Measurements from ENCODE around the gene CXCL1. TPM values are rescaled to one million over a fixed set of nuclear protein-coding genes. Genes with fewer than 3 reads are reported as not detected.

The CXCL1 gene
- total and polyA plus RNA-seq, 4 donors, result 43.5 to 445 (median 50.6) TPM

DNA sequence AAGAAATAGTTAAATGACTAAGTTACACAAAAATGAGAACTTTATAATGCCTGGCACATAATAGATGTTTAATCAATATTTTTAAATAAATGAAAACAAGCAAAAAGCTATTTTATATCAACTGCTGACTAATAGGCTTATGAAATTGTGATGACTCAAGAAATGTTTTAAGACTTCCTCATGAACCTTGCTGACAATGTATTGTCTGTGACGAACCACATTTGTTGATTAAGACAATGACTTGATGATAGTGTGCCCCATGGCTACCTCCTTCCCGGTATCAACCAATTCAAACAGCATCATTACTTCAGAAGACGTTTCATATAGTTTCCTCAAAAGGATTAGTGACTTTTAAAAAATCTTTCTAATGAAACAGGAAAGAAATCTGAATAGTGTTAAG, 24.8 kb upstream of the CXCL1 start:
- Histone ChIP-seq H3K9me3 (ENCODE audit: control insufficient read depth in 4 of 4, insufficient read depth in 3 of 4, low read length in 3 of 4) (no peaks in the 10 kb centered on the region), H3K4me1 (ENCODE audit: control insufficient read depth in 5 of 5, insufficient read depth in 5 of 5, low read length in 5 of 5) (no peaks in the 10 kb centered on the region), H3K4me3 (no peak overlapping the region), H3K36me3 (ENCODE audit: control insufficient read depth in 4 of 4, insufficient read depth in 4 of 4, low read length in 4 of 4) (no peaks in the 10 kb centered on the region), H3K27me3 (ENCODE audit: control insufficient read depth in 3 of 3, insufficient read depth in 3 of 3, low read length in 2 of 3) (no peaks in the 10 kb centered on the region), H3K9ac (ENCODE audit: insufficient read depth in 1 of 2, low read length in 2 of 2) (no peak overlapping the region), H3K27ac (ENCODE audit: low read depth in 1 of 2, low read length in 1 of 2) (no peak overlapping the region)
- WGBS, 2 donors, result 29 to 46% methylated on average over 3 of the region's 3 CpGs
- DNase-seq, result no peak
- no peak for ATAC-seq (ENCODE audit: insufficient read depth, low FRiP score)
- TF ChIP-seq CTCF (IDR thresholded peaks at IDR 0.05; ENCODE audit: control extremely low read depth, extremely low read depth), result no peak

- no peak for ATAC-seq (ENCODE audit: insufficient read depth, low FRiP score)
- Histone ChIP-seq H3K27ac (ENCODE audit: low read depth in 1 of 2, low read length in 1 of 2) (no peak overlapping the region), H3K4me1 (ENCODE audit: control insufficient read depth in 5 of 5, insufficient read depth in 5 of 5, low read length in 5 of 5) (no peaks in the 10 kb centered on the region), H3K4me3 (no peak overlapping the region), H3K27me3 (ENCODE audit: control insufficient read depth in 3 of 3, insufficient read depth in 3 of 3, low read length in 2 of 3) (no peaks in the 10 kb centered on the region), H3K9ac (ENCODE audit: insufficient read depth in 1 of 2, low read length in 2 of 2) (no peak overlapping the region), H3K9me3 (ENCODE audit: control insufficient read depth in 4 of 4, insufficient read depth in 3 of 4, low read length in 3 of 4) (no peaks in the 10 kb centered on the region), H3K36me3 (ENCODE audit: control insufficient read depth in 4 of 4, insufficient read depth in 4 of 4, low read length in 4 of 4) (no peaks in the 10 kb centered on the region)
- no peak for DNase-seq
- no peak for TF ChIP-seq CTCF (IDR thresholded peaks at IDR 0.05; ENCODE audit: control extremely low read depth, extremely low read depth)
- WGBS, 2 donors, result 65 to 70% methylated on average over 2 of the region's 2 CpGs
These were observed 24.4 kb upstream of the CXCL1 start for GRCh38 chr4:73844806-73845205.

GRCh38 chr4:73847526-73848182, 21.5 kb upstream of the CXCL1 start:
- TF ChIP-seq CTCF (IDR thresholded peaks at IDR 0.05; ENCODE audit: control extremely low read depth, extremely low read depth), result no peak
- H3K36me3 ChIP-seq (ENCODE audit: control insufficient read depth in 4 of 4, insufficient read depth in 4 of 4, low read length in 4 of 4), result no peaks in the 10 kb centered on the region
- no peak overlapping the region for H3K27ac ChIP-seq (ENCODE audit: low read depth in 1 of 2, low read length in 1 of 2)
- peaks cover 0 to 6% (median 0%) of the 10 kb centered on the region in 3 donors for H3K27me3 ChIP-seq (ENCODE audit: control insufficient read depth in 3 of 3, insufficient read depth in 3 of 3, low read length in 2 of 3)
- no peaks in the 10 kb centered on the region for H3K9me3 ChIP-seq (ENCODE audit: control insufficient read depth in 4 of 4, insufficient read depth in 3 of 4, low read length in 3 of 4)
- WGBS, 2 donors, result 78 to 88% methylated on average over 3 of the region's 3 CpGs
- H3K4me3 ChIP-seq, result no peak overlapping the region
- DNase-seq, result no peak
- H3K9ac ChIP-seq (ENCODE audit: insufficient read depth in 1 of 2, low read length in 2 of 2), result no peak overlapping the region
- ATAC-seq (ENCODE audit: insufficient read depth, low FRiP score), result no peak
- no peaks in the 10 kb centered on the region for H3K4me1 ChIP-seq (ENCODE audit: control insufficient read depth in 5 of 5, insufficient read depth in 5 of 5, low read length in 5 of 5)
